HG03521 (cell line): ENCODE results near the gene ROBO2.

Source experiments
- ATAC-seq: cut with Tn5 transposase; IDR thresholded peaks from one replicate; pipeline ENCODE4 v1.9.1; 2021; ENCODE audit warnings: mild to moderate bottlenecking, moderate library complexity; ENCODE audit not compliant: unreplicated experiment

ROBO2 gene

DNA sequence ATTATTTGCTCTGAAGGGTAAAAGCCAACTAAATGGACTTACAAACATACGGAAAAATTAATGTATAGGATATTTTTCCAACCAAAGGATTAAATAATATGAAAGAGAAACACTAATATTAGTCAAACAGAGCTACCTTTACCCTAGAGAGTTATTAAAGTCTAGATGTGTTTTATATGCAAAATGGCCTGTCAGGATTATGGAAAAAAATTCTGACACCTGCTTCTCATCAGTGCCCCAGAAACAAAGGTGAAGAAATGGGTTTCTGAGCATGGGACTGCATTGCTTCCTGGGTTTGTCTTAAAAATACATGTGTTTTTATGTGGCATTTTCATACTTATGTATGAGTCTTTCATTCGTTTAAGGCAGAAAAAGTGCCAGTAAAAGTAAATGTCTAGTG is 148.3 kb downstream of the ROBO2 start:
- ATAC-seq, result no peak

DNA sequence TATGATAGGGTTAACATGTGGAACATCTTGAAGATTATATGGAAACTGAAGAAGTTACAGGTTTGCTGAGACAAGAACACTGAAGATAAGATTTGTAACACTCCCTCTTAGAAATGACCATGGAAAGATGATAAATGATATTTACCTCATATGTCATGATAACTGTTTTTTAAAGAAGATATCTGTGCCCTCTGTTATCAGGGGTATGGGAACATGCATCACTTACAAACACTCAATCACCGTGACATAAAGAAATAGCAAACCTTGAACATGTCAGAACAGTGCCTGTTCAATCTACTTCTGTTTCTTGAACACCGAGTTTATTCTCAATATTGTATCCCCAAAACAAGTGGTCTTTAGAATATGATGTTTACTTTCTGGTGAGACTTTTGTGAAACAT is 149.4 kb downstream of the ROBO2 start:
- ATAC-seq, result no peak

DNA sequence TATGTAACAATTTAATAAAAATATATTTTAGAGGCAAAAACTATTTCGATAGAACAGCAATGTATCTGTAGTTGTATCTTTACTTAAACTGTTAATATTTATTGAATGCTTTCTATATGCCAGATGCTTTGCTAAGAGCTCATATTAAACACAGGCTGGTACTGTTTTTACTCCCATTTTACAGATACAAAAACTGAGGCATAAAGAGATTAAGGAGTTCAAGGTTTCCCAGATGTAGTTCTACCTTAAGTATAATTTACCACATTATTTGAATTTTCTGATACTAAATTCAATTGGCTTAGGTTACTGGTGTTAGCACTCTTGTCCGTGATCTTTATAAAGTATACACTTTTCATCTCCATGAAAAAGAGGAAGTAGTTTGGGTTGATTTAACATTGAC is 149.8 kb downstream of the ROBO2 start:
- ATAC-seq, result no peak

DNA sequence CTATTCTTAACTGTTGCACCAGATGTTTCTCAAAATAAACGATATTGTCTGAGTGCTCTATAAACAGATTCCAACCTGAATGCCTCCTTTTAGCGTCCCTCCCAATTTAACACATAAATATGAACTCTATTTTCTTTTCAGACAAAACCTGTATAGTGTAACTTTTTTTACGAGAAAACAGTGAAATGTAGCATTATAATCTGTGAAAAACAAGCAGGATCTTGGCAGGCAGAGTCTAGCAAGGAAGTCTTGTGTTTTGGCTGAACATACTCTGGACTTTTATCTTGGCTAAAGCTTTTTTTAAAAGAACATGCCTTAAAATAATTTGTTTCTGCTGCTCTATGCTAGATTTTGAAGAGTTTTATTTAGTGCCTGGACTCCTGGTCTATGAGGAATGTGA is 150.5 kb downstream of the ROBO2 start:
- ATAC-seq, result no peak

DNA sequence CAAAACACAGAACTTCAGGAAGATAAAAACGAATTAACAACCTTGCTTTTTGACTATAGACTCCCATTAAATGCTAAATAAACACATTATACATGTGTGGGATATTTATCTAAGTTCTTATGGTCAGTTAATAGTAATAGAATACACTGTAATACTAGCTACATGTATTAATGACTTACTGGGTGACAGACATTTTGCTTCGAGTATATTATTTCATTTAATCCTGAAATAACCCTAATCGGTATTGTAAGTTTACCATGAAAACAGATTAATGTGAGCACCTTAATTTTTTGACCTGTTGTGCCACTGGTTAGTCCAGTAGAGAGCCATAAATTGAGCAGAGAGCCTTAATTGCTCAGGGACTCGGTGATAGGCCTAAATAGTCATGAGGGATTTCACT is 151.1 kb downstream of the ROBO2 start:
- ATAC-seq, result no peak

DNA sequence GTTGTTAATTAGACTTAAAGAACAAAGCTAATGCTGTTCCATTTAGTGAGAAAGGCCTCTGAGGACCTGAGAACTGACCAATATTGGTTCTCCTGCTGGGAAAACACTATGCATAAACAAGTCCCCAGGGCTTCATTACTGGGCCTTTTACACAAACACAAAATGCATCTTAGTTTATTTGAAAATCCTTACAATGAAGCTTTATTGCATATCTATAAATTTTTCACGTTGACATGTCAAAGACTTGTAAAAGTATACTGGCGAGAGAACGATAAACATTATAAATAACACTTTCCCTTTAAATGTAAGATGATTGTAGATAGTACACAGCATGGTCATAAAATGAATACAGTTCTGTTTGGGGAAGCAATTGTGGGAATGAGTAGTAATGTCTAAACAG is 151.7 kb downstream of the ROBO2 start:
- ATAC-seq, result no peak

DNA sequence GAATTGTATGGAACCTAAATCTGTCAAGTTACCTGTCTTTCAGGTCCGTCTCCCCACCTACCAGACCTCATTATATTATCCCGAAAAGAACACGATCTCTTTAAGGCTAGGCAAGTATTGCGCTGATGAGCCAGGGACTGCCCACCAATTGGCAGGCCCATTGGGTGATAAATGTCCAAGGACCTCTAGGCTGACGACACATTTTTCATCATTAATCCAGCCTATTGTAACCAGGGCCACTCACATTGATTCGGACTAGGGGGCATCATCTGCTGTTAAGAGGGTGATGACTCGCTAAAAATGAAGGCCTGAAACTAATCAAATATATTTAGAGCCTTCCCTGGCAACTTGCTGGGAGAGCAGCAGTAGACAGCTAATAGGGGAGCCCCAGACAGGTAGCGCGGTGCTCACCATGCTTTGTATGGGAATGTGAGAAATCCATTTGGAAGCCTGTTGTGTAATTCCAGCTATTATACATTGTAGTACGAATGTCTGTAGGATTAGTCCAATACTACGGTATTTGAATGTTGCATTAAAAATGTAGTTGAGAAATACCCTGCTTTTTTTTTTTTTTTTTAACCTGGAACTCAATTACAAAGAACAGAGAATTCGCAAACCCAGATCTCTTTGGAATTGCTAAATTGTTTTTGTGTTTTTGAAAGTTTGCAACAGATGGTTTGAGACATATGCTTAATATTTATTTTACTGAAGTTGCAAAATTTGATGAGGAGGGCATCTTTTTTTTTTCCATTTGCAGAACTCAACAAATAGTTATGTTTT is 156.1 kb downstream of the ROBO2 start:
- ATAC-seq, result no peak

DNA sequence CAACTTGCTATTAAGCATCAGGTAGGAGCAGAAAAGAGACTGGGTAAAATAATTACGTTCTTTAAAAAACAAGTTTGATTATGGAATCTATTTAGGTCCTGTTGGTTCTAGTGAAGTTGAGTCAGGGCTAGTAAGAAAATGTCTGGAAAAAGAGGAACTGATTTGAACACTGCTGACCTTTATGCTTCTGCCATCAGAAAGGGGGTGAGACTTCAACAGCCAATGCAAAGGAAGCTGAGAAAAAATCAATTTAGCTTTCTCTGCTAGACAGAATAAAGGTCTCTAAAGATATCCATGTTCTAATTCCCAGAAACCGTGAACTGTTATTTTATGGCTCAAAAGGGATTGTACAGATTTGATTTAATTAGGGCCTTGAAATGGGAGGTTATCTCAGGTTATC is 157.5 kb downstream of the ROBO2 start:
- no peak for ATAC-seq

DNA sequence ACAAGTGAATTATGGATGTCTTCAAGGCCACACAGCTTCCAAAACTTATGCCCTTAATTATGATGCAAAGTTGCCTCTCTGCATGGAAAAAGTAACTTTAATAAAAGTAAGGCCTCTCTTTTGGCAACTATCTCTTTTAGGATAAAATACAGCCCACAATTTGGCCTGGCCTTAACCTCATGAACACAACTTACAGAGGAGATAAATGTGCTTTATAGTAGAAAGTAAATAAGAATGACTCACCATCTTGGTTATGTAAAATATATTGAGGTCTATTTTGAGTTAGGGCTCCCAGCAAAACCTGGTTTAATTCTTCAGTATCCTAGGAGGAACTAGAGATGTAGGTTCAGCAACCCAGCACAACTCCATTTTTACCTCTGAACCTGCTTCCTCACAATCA is 164.0 kb downstream of the ROBO2 start:
- no peak for ATAC-seq

DNA sequence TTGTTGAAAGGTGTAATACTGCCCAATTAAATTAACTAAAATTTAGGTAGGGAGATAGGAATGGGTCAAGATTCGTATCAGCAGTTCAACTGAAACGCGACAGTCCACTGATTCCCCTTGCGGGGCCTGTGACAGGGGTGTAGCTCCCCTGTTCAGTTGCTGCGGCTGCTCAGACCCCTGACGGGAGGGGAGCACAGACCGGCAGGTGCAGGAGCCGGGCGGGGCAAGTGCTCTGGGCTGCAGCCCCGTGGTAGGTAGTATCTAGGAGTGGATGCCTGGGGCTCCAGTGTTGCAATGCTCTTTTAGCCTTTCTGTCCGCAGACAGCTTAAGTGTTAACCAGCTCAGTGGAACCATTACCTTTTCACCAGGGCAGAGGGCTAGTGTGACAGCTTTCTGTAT is 164.9 kb downstream of the ROBO2 start:
- no peak for ATAC-seq

DNA sequence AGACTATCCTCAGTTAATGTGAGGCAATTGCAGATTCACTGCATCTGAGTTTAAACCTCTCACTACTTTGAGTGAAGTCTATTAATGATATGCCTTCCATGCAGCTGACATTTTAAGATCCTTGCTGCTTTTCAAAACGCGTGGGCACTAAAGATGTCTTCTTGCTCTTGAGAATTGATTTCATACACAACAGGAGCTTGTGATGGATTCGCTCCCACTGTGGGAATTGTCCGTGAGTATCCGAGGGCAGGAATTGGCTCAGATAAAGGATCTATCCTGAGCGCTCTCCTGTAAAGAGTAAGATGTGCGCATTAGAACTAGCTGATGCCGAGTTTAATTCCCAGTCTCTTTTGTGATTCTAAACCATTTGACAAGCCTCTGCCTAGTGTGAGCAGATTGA is 167.9 kb downstream of the ROBO2 start:
- no peak for ATAC-seq

DNA sequence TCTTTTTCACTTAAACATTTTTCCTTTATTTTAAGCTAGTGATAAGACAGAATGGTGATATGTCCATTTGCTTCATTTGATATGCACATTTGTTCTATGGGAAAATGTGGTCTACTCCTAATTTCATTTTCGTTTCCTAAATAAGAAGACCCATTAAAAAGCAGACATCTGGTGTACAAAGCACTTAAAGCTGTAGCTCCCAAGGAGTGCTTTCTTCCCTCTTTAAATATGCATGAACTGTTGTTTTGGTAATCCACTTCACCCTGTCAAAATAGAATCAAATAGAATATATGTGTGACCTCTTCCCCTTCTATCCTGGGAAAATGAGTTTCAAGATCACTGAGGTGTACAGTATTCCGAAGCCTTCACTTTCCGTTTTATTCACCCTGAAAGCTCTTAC is 182.8 kb downstream of the ROBO2 start:
- ATAC-seq, result no peak

DNA sequence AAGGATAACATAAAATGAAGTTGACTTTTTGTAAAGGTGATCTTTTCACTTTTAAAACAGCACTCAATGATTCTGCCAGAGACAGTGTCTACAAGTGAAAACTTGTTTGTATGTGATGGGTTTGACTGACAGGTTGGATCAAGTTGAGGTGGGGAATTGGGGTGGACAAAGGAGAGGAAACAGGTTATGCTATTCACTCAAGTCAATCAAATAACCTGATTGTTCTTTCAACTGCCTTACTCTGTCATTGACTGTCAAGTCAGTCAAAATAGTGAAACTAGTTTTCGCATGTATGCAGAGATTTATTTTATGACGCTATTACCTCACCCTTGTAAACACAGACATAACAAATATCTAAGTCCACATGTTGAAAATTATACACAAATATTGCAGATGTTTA is 187.7 kb downstream of the ROBO2 start:
- no peak for ATAC-seq

DNA sequence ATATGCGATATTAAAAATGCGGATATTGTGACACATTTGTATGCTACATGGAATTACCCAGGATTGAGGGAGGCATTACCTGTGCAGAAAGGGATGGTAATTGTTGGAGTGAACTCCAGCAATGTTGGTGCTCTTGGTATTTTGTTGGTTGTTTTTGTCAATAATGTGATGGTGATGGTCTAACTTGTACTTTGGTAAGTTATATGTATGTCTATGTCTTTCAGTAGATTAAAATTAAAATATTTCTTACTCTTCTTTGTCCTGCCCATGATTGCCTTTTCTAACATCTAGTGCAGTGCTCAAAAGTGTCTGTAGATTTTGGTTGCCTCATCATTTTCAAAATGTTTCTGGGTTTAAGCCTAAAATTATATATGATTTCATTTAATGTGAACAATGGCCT is 192.7 kb downstream of the ROBO2 start:
- no peak for ATAC-seq

DNA sequence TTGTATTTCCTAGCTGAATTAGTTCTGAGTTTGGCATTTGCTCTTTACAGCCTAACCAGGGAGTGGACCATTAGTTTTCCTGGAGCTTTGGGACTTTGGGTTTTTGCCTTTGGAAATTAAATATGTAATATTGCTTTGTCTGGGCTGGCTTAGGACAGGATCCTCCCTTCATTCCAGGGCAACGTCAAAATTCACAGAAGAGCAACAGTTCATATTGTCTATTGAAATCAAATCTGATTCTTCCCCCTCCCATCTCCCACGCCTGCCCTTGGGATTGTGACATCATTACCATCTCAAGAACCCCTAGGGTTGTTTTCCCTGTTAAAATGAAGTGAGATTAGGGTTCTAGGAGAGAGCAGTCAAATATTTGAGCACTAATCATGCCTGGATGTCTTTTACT is 194.1 kb downstream of the ROBO2 start:
- no peak for ATAC-seq

DNA sequence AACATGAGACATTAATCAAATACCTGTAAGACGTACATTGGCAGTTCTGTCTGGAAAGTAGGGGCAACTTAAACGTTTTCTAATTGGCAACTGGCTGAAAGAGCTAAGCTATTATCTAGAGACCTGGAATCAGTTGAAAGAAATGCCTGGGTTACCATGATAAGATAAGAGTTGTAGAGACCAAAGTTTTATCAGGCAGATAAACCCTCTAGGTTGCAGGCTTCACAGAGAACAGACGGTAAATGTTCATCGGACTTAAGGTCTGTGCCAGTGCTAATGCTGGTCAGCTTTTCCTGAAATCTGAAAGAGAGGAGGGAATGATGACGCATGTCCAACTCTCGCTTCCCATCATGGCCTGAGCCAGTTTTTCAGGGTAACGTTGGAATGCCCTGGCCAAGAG is 196.2 kb downstream of the ROBO2 start:
- no peak for ATAC-seq

DNA sequence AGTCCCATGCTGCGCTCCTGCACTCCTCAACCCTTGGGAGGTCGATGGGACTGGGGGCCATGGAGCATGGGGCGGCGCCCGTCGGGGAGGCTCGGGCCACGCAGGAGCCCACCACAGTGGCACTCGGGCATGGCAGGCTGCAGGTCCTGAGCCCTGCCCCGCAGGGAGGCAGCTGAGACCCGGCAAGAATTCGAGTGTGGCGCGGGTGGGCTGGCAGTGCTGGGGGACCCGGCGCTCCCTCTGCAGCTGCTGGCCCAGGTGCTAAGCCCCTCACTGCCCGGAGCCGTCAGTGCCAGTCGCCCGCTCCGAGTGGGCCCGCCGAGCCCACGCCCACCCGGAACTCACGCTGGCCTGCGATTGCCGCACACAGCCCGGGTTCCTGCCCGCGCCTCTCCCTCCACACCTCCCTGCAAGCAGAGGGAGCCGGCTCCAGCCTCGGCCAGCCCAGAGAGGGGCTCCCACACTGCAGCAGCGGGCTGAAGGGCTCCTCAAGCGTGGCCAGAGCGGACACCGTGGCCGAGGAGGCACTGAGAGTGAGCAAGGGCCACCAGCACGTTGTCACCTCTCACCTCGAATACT is 200.3 kb downstream of the ROBO2 start:
- no peak for ATAC-seq

DNA sequence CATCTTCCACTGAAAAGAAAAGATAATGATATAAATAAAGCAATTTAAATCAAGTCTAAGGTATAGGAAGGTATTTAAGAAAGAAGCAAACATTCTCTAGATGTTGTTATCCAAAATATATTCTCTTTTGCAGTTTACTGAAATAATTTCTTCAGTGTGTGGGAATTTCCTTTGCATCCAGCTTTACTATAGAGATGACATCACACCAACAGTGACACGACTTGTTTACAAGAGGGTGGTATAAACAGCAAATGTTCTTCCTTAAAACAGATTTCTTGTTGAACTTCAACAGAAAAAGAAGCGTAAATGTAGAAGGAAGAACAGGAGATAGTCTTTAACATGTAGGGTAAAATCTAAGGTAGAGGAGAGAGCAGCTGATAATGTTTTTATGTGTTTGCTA is 202.5 kb downstream of the ROBO2 start:
- ATAC-seq, result no peak

DNA sequence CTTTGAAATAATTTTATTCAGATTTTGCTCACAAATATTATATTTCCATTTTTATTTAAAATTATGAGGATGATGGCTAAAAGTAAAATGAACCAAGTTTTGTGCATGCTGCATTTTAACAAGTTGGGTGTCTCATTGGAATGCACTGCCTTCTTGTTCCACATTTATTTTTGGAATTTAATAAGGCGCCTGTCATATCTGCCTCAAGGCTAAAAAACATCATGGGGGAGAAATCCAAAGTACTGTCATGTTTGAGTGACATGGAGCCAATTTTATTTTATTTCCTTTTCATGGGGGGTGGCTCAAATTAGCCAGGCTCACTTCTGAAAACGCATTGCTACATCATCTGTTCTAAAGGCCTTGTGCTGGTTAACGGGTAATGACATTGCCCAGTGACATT is 205.1 kb downstream of the ROBO2 start:
- ATAC-seq, result no peak

DNA sequence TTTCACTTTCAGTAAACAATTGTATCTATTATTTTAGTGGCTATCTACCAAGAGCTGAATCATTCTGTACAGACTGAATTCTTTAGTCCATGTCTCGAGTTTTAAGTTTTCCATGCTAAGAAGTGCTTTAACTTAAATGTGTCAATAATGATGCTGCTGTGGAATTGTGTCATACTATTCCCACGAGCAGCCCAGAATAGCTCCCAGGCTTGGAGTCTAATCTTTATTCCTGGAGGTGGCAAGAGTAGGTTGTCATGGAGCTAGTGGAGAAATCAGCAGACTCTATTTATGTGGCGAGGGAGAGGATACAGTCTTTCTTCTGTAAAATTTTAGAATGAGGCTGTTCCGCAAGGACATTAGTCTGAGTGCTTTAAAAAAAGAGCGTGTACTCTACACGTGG is 207.2 kb downstream of the ROBO2 start:
- no peak for ATAC-seq

DNA sequence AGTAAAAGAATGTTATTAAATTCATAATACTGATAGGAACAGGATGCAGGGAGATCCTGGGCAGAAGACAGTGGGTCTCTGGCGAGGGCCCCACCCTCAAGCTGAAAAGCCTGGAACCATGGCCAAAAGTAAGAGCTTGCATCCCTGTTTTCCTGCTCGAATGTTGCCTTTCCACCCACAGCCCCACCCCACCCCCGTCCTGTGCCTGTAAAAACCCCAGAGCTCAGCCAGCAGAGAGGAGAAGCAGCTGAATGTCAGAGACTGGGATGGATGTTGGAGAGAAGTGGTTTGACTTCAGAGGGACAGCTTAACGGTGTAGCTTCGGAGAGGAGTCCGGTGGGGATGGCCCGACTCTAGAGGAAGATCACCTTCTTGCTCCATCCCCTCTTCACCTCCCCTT is 207.9 kb downstream of the ROBO2 start:
- no peak for ATAC-seq

DNA sequence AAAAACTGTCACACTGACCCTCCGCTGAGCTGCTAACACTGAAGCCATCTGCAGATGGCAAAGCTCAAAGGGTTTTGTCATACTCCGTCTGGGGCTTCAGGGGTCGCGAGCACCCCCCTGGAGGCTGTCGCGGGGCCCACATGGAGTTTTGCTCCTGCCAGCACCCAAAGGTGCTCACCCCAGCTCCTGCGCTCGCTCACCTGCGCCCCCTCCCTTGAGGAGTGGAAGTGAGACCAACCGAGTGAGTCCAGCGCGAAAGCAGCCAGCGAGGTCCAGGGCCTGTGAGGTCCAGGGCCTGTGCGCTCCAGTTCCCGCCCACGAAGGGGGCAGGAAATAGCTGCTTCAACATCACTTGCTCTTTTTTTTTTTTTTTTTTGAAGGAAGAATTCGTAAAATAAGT is 208.5 kb downstream of the ROBO2 start:
- ATAC-seq, result no peak

DNA sequence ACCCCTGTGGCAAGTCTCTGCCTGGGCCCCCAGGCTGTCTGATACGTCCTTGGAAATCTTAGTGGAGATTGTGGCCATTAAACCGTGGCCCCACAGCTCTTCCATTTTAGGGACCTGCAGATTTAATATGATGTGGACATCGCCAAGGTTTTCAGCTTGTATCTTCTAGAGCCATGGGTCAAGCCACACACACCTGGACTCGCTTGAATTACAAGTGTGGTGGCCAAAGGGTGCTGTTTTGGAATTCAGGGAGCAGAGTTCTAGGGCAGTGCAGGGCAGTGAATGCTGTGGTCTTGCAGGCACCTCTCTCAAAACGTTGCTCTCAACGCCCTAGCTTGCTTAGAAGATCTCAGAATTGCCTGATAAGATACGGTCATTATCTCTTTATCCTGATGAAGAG is 211.2 kb downstream of the ROBO2 start:
- ATAC-seq, result no peak
